Natural killer cell treated with Interleukin-12 subunit alpha and Interleukin-12 subunit beta and Interleukin-15 and Interleukin-18, amount 100 ng/mL, for 72 hours (primary cell): ENCODE results near the gene DAGLA. TPM values are rescaled to one million over a fixed set of nuclear protein-coding genes. Genes with fewer than 3 reads are reported as not detected.

Source experiments
- ATAC-seq, 2 donors: fragments of 150-1000 bp; cut with Tn5 transposase in 1 of 2; sonication (Bioruptor Pico), chemical (Tn5 transposase) in 1 of 2; 2 replicates each; pipeline ENCODE4 v1.10.0; 2021
- DNase-seq: peaks from one replicate; pipeline ENCODE4 v3.0.0; 2022; ENCODE audit warnings: low spot score
- H3K27ac Mint-ChIP-seq, 2 donors: 1 replicate in 1 of 2; 2 replicates in 1 of 2; pipeline ENCODE4 v1.8.0; 2022; ENCODE audit warnings: mixed read lengths in 2 of 2, mild to moderate bottlenecking in 1 of 2, moderate library complexity in 1 of 2
- H3K27me3 Mint-ChIP-seq, 2 donors: 1 replicate in 1 of 2; 2 replicates in 1 of 2; pipeline ENCODE4 v1.8.0; 2022; ENCODE audit warnings: mixed read lengths in 2 of 2
- H3K36me3 Mint-ChIP-seq: one replicate; pipeline ENCODE4 v1.8.0; 2022; ENCODE audit warnings: mixed read lengths
- H3K4me1 Mint-ChIP-seq, 2 donors: 1 replicate in 1 of 2; 2 replicates in 1 of 2; pipeline ENCODE4 v1.8.0; 2022; ENCODE audit warnings: low read depth in 2 of 2, mixed read lengths in 2 of 2, mild to moderate bottlenecking in 1 of 2
- H3K4me3 Mint-ChIP-seq: one replicate; pipeline ENCODE4 v1.8.0; 2022; ENCODE audit warnings: mixed read lengths
- H3K9me3 Mint-ChIP-seq: 2 replicates; pipeline ENCODE4 v1.8.0; 2022; ENCODE audit warnings: mixed read lengths
- total RNA-seq, 2 donors: library from RNA; stranded (reverse); gene quantifications; one replicate each; pipeline ENCODE4 v1.2.3, GENCODE V29; 2022

The DAGLA gene
- total RNA-seq, 2 donors from 2014 or later: 0.08 to 0.10 TPM

GRCh38 chr11:61690706-61691379 lies 10.7 kb downstream of the DAGLA start:
- H3K4me3 Mint-ChIP-seq: no peak overlapping the region
- no peaks in the 10 kb centered on the region for H3K36me3 Mint-ChIP-seq
- no peaks in the 10 kb centered on the region for H3K9me3 Mint-ChIP-seq
- no peak for DNase-seq
- H3K27me3 Mint-ChIP-seq: peaks cover 0 to 12% of the 10 kb centered on the region in 2 donors
- no peak overlapping the region for H3K27ac Mint-ChIP-seq
- H3K4me1 Mint-ChIP-seq: peaks cover 4% of the 10 kb centered on the region in 2 donors
- no peak for ATAC-seq

GRCh38 chr11:61691380-61692156 lies 11.4 kb downstream of the DAGLA start:
- no peak for ATAC-seq
- Mint-ChIP-seq H3K27ac (no peak overlapping the region), H3K27me3 (peaks cover 0 to 10% of the 10 kb centered on the region in 2 donors), H3K36me3 (no peaks in the 10 kb centered on the region), H3K9me3 (no peaks in the 10 kb centered on the region), H3K4me3 (no peak overlapping the region), H3K4me1 (peaks cover 7 to 8% of the 10 kb centered on the region in 2 donors)
- DNase-seq: no peak

- DNase-seq: no peak
- no peaks in the 10 kb centered on the region for H3K36me3 Mint-ChIP-seq
- H3K27me3 Mint-ChIP-seq: peaks cover 0 to 3% of the 10 kb centered on the region in 2 donors
- peaks cover 15 to 19% of the 10 kb centered on the region in 2 donors for H3K4me1 Mint-ChIP-seq
- H3K9me3 Mint-ChIP-seq: no peaks in the 10 kb centered on the region
- no peak for ATAC-seq
- H3K4me3 Mint-ChIP-seq: no peak overlapping the region
- no peak overlapping the region for H3K27ac Mint-ChIP-seq
Measured at GRCh38 chr11:61693922-61694601, 13.9 kb downstream of the DAGLA start.

- no peaks in the 10 kb centered on the region for H3K9me3 Mint-ChIP-seq
- DNase-seq: no peak
- peaks cover 15 to 19% of the 10 kb centered on the region in 2 donors for H3K4me1 Mint-ChIP-seq
- no peaks in the 10 kb centered on the region for H3K36me3 Mint-ChIP-seq
- H3K4me3 Mint-ChIP-seq: no peak overlapping the region
- ATAC-seq: no peak
- H3K27ac Mint-ChIP-seq: no peak overlapping the region
- no peaks in the 10 kb centered on the region for H3K27me3 Mint-ChIP-seq
Measured at GRCh38 chr11:61694602-61694939, 14.4 kb downstream of the DAGLA start.

GRCh38 chr11:61694946-61695706 lies 14.9 kb downstream of the DAGLA start:
- no peak for ATAC-seq
- H3K9me3 Mint-ChIP-seq: no peaks in the 10 kb centered on the region
- peaks cover 15 to 19% of the 10 kb centered on the region in 2 donors for H3K4me1 Mint-ChIP-seq
- H3K27ac Mint-ChIP-seq: peak overlapping the region in 1 of 2 donors; percentile 56
- DNase-seq: no peak
- H3K4me3 Mint-ChIP-seq: peak overlapping the region; percentile 52
- no peaks in the 10 kb centered on the region for H3K36me3 Mint-ChIP-seq
- H3K27me3 Mint-ChIP-seq: no peaks in the 10 kb centered on the region

- Mint-ChIP-seq H3K27me3 (no peaks in the 10 kb centered on the region), H3K9me3 (no peaks in the 10 kb centered on the region), H3K4me3 (peak overlapping the region; percentile 52), H3K27ac (peak overlapping the region; percentile 56 to 60), H3K4me1 (peaks cover 15 to 19% of the 10 kb centered on the region in 2 donors), H3K36me3 (no peaks in the 10 kb centered on the region)
- peak; percentile 94 for DNase-seq
- peak; percentile 96 to 97 for ATAC-seq
Measured at GRCh38 chr11:61695917-61696316, 15.7 kb downstream of the DAGLA start.

- Mint-ChIP-seq H3K4me1 (peaks cover 15 to 26% of the 10 kb centered on the region in 2 donors), H3K27ac (peak overlapping the region in 1 of 2 donors; percentile 60), H3K4me3 (no peak overlapping the region), H3K36me3 (no peaks in the 10 kb centered on the region), H3K27me3 (no peaks in the 10 kb centered on the region), H3K9me3 (no peaks in the 10 kb centered on the region)
- no peak for ATAC-seq
- DNase-seq: no peak
Measured at GRCh38 chr11:61696602-61697001, 16.4 kb downstream of the DAGLA start.

GRCh38 chr11:61697078-61697502 lies 16.9 kb downstream of the DAGLA start:
- ATAC-seq (no peak), DNase-seq (no peak)
- no peak overlapping the region for H3K27ac Mint-ChIP-seq
- H3K27me3 Mint-ChIP-seq: no peaks in the 10 kb centered on the region
- H3K4me1 Mint-ChIP-seq: peaks cover 16 to 27% of the 10 kb centered on the region in 2 donors
- no peaks in the 10 kb centered on the region for H3K36me3 Mint-ChIP-seq
- no peak overlapping the region for H3K4me3 Mint-ChIP-seq
- no peaks in the 10 kb centered on the region for H3K9me3 Mint-ChIP-seq

GRCh38 chr11:61697764-61698163 lies 17.6 kb downstream of the DAGLA start:
- ATAC-seq (no peak), DNase-seq (no peak)
- peaks cover 23 to 34% of the 10 kb centered on the region in 2 donors for H3K4me1 Mint-ChIP-seq
- H3K27ac Mint-ChIP-seq: no peak overlapping the region
- H3K4me3 Mint-ChIP-seq: no peak overlapping the region
- H3K9me3 Mint-ChIP-seq: no peaks in the 10 kb centered on the region
- H3K36me3 Mint-ChIP-seq: no peaks in the 10 kb centered on the region
- no peaks in the 10 kb centered on the region for H3K27me3 Mint-ChIP-seq

- H3K27ac Mint-ChIP-seq: peak overlapping the region in 1 of 2 donors; percentile 61
- no peaks in the 10 kb centered on the region for H3K9me3 Mint-ChIP-seq
- no peak for ATAC-seq
- no peaks in the 10 kb centered on the region for H3K36me3 Mint-ChIP-seq
- H3K4me3 Mint-ChIP-seq: no peak overlapping the region
- H3K27me3 Mint-ChIP-seq: peaks cover 2 to 3% of the 10 kb centered on the region in 2 donors
- no peak for DNase-seq
- peaks cover 29 to 40% of the 10 kb centered on the region in 2 donors for H3K4me1 Mint-ChIP-seq
Measured at GRCh38 chr11:61698173-61698948, 18.2 kb downstream of the DAGLA start.

GRCh38 chr11:61699737-61700160 lies 19.6 kb downstream of the DAGLA start:
- no peak overlapping the region for H3K27ac Mint-ChIP-seq
- no peaks in the 10 kb centered on the region for H3K36me3 Mint-ChIP-seq
- H3K9me3 Mint-ChIP-seq: no peaks in the 10 kb centered on the region
- no peak for DNase-seq
- H3K4me1 Mint-ChIP-seq: peaks cover 33 to 47% of the 10 kb centered on the region in 2 donors
- H3K4me3 Mint-ChIP-seq: no peak overlapping the region
- H3K27me3 Mint-ChIP-seq: peaks cover 7 to 11% of the 10 kb centered on the region in 2 donors
- ATAC-seq: no peak

GRCh38 chr11:61700212-61700611 lies 20.0 kb downstream of the DAGLA start:
- Mint-ChIP-seq H3K4me3 (no peak overlapping the region), H3K36me3 (no peaks in the 10 kb centered on the region), H3K9me3 (no peaks in the 10 kb centered on the region), H3K4me1 (peaks cover 33 to 47% of the 10 kb centered on the region in 2 donors), H3K27me3 (peaks cover 9 to 11% of the 10 kb centered on the region in 2 donors), H3K27ac (no peak overlapping the region)
- ATAC-seq (no peak), DNase-seq (no peak)

GRCh38 chr11:61700720-61701119 lies 20.5 kb downstream of the DAGLA start:
- no peaks in the 10 kb centered on the region for H3K36me3 Mint-ChIP-seq
- no peak overlapping the region for H3K27ac Mint-ChIP-seq
- no peak overlapping the region for H3K4me3 Mint-ChIP-seq
- no peaks in the 10 kb centered on the region for H3K9me3 Mint-ChIP-seq
- ATAC-seq (no peak), DNase-seq (no peak)
- peaks cover 11 to 14% of the 10 kb centered on the region in 2 donors for H3K27me3 Mint-ChIP-seq
- peaks cover 30 to 44% of the 10 kb centered on the region in 2 donors for H3K4me1 Mint-ChIP-seq
